Measurements from ENCODE around the gene FGA.
"Not testable (repeated sequence)": the region's sequence is repeated elsewhere in the genome, so short reads cannot be mapped to it uniquely, and the experiment has no call there.

The FGA gene

DNA sequence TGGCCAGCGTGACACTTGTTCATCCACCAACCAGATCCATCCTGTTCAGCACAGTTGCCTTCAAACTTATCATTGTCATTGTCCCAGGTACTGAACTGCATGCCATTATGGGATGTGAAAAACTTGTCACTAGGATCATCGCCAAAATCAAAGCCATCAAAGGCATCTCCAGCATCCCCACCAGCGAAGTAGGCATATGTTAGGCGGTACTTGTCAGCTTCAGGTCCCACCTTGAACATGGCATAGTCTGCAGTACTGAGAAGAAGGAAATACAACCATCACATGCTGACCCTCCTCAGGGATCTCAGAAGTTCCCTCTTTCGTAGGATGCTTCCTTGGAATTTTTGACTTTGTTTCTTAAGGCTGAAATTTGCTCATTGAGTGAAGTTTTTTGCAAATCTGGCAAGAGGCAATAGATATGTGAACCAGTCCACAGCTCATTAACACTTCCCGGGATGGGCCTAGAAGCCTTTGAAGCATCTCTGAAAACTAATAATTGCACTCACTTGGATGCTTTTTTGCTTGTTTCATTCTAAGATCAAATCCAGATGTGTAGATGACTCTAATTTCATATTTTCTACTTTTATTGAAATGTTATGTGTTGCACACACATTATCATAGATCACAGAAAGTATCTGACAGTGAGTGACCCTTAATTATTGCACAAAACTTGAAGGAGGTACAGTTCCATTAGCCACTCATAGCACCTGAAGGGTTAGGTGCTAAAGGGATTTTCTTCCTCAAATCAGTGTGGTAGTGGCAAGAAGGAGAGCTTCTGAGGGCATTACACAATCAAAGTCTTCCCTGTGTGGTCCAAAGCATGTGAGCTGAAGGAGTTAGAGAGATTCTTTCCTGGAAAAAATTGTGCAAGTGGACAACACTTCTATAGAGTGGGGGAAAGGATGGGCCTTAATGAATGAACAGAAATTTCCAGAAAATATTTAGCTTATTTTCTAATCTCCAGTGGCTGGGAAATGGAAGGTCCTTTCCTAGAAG, 16.5 kb upstream of the FGA start:
- no peak for DNase-seq

DNA sequence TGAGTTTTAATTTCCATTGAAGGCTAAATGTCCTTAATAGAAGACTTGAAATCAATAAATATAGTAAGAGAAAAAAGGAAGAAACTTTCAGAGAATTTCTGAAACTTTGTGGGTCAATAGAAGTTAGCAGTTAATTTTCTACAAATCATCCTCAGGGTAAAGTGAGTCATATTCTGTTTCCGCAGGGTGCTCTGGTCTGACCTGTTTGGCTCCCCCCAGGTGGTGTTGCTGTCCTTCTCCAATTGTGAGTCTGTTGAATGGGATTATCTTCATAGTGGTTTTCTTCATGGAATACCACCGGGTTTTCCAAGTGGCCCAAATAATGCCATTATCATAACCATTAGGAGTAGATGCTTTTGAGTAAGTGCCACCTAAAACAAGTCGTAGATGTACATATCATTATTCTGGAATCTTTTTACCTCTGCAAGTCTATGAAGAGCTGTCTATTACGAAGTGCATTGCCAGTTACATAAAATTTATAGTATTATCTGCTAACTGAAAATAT, 14.2 kb upstream of the FGA start:
- DNase-seq: no peak

DNA sequence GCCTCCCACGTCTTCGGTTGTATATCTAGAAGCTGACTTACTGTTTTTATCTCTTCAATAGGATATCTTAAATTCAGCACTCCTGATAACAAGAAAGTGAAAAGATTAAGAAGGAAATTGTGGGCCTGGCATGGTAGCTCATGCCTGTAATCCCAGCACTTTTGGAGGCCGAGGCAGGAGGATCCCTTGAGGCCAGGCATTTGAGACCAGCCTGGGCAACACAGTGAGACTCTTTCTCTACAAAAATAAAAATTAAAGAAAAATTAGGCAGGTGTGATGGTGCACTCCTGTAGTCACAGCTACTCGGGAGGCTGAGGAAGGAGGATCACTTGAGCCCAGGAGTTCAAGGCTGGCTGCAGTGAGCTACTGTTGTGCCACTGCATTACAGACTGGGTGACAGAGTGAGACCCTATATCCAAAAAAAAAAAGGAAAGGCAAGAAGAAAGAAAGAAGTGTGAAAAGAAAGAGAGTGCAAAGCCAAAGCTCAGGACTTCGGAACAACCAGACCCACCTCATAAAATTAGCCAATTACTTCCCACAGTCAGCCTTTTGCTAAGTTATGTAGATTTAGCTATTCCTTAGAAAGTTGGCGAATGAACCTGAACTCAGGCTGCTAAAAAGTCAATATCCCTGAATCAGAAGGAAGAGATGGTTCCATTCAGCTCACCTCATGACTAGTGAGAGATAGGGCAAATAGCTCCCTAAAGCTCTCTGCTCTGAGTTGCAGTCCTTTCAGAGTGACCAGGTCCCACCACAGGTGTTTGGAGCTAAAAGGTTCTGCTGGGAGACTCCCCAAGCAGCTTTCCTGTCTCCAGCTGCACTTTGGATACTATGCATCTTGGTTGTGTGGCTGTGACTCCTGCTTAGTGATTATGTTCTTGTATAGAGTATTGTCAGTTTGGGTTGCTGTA, 12.7 kb upstream of the FGA start:
- DNase-seq: no peak

DNA sequence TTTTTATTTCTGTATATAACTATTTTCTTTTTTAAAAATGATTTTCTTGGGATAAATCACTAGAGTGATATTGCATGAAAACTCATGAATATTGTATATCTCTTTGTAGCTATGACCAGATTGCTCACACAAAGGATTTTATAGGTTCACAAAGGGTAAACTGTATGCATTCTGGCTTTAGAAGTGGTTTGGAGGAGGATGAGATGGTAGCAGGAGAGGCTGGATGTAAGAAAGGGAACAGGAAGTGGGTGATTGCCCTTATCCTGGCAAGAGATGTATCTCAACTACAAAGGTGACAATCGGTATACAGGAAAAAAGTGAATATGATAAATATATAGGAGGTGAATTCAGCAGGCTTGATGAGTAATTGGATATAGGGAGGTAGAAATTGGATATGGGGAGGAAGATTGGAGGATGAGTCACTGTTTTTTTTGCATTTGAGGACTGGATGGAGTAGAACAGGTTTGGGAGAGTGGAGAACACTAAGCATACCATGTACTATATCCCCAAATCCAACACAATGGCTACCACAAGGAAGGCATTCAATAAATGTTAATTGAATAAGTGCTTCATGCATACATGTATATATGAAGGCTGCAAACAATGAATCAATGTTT, 12.0 kb upstream of the FGA start:
- DNase-seq: no peak

DNA sequence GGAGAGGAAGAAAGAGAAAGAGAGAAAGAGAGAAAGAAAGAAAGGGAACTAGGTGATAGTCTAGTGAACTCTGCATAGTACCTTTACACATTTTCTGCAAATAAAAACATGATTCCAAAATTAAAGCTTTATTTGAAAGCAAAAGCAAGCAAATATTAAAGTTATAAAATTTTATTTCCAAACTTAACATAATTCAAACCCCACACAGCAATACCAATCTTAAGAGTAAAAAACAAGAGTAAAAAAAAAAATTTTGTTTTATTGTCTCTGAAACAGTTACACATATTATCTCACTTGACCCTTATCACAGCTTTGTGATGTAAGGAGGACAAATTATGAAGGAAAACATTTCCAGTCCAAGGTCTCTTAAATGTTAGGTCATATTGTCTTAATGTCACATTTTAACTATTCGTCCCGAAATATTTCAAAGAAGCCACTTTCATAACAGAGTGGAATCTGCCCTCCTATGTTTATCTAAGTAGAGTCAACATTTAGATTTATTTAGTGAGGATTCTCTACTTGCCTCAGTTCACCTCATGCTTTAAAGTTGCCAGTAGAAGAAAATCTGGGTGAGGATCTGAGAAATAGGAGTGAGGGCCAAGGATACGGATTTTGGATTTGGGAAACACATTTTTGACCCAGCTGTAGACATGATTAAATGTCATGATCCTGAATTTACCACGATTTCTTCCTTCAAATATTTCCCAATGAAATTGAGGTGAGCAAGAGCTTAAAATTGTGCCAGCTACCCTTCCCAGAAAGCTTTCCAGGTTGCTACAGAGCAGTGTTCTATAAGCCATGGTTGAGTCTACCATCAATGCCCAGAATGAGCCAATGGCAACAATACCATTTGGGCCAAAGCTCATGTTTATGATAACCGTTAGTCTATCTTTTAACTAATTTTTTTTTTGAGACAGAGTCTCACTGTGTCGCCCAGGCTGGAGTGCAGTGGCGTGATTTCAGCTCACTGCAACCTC, 7.5 kb upstream of the FGA start:
- DNase-seq: no peak

DNA sequence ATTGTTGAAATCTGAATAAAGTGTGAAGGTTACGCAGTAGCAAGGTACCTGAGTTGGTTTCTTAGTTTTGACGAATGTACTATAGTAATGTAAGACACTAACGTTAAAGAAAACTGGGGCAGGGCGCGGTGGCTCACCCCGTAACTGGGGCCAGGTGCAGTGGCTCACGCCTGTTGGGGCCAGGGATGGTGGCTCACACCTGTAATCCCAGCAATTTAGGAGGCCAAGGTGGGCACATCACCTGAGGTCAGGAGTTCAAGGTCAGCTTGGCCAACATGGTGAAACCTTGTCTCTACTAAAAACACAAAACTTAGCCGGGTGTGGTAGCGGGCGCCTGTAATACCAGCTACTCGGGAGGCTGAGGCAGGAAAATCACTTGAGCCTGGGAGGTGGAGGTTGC, 6.7 kb upstream of the FGA start:
- not testable (repeated sequence) for DNase-seq

DNA sequence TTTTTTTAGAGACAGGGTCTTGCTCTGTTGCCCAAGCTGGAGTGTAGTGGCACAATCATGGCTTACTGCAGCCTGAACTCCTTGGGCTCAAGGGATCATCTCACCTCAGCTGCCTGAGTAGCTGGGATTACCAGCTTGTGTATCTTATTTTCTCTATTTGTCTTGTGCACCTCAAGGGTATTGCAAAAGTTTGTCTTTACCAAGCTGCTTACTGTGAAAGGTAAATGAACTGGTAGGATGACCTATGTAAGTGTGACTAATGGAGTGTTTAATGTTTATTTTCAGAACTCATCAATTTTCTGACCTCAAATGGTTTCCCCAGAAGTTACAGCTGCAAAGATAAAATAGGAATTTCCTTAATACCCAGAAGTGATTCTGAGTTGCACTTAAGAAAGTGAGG, 5.3 kb upstream of the FGA start:
- no peak for DNase-seq

DNA sequence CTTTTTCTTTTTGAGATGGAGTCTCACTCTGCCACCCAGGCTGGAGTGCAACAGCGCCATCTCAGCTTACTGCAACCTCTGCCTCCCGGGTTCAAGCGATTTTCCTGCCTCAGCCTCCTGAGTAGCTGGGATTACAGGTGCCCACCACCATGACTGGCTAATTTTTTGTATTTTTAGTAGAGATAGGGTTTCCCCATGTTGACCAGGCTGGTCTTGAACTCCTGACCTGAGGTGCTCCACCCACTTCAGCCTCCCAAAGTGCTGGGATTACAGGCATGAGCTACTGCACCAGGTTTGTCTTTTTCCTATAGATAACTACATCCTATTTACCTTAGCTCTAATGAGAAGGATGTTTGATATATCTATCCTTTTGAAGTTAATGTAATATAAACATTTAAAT, 3.8 kb upstream of the FGA start:
- DNase-seq: not testable (repeated sequence)

DNA sequence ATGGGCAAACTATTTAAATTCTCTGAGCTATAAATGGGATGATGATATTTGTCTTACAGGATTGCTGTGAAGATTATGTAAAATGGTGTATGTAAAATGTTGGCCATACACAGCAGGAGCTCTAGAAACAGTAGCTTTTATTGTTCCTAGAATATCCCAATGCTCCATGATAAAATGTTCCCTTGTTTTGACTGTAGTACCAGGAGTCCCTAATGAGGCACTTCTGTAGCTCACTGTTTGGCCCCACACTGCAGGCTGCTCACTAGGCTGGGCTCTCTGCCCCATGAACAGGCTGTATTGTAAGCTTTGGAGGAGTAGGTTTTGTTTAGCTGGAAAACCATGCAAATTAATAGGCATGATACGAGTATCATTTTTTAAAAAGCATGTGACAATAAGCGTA, 3.3 kb upstream of the FGA start:
- DNase-seq: no peak

DNA sequence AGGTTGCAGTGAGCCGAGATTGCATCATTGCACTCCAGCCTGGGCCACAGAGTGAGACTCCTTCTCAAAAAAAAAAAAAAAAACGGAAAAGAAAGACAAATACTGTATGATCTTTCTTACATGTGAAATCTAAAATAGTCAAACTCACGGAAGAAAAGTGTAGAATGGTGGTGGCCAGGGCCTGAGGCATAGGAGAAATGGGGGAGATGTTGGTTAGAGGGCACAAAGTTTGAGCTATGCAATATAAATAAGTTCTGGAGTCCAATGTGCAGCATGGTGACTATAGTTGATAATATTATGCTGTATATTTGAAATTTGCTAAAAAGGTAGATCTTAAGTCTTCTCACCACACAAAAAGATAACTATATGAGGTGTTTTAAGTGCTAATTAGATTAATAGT, 1.3 kb upstream of the FGA start:
- no peak for DNase-seq

DNA sequence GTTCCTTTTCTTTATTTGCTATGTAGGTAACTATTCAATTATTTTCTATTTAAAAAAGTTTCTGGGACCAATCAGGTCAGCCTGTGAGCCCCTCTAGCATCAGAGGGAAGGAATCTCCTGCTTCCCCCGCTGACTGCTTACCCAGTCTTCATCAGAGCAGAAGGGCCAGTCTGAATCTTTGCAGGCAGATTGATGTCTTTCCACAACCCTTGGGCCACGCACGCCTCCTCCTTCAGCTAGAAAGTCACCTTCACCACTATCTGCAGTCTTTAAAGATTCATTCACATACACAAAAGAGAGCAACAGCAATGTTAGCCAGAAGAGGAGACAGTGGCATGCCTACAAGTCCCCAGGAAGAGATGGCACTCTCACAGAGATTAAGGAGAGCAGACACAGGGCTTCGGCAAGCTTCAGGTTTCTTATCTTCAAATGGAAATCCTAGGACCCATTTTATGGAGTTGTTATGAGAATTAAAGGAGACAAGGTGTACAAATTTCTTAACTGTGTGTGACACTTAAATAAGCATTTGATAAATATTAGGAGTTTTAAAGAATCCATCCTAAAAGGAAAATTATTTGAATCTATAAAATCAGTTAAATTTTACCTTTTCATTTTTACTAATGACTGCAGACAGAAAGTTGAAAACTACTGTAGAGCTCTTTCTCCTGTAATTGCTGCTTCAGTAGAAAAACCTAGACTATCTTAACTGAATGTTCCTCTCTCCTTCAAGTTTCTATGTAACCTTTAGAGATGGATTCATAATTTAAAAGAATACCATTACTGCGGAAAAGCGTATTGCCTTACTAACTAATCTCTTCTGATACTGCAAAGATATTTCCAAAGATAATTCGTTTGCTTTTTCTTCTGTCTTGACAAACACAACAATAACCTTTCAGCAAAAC, 995 bp downstream of the FGA start:
- DNase-seq: no peak

DNA sequence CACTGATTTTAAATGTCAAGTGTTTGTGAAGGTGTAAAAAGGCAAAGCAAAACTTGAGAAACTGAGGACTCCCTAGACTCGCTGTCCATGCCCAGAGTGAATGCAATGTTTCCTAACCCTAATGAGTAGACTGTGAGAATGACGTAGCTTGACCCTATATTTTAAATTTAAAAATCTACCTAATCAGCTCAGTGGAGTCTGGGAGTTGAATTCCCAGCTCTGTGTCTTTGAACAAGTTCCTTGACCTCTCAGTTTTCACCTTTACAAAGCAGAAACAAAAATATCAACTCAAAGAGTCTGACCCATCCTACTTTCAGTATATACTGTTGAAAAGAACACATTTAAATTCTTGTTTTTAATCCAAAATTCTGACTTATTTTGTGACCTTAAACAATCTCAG, 2.3 kb downstream of the FGA start:
- DNase-seq: no peak

DNA sequence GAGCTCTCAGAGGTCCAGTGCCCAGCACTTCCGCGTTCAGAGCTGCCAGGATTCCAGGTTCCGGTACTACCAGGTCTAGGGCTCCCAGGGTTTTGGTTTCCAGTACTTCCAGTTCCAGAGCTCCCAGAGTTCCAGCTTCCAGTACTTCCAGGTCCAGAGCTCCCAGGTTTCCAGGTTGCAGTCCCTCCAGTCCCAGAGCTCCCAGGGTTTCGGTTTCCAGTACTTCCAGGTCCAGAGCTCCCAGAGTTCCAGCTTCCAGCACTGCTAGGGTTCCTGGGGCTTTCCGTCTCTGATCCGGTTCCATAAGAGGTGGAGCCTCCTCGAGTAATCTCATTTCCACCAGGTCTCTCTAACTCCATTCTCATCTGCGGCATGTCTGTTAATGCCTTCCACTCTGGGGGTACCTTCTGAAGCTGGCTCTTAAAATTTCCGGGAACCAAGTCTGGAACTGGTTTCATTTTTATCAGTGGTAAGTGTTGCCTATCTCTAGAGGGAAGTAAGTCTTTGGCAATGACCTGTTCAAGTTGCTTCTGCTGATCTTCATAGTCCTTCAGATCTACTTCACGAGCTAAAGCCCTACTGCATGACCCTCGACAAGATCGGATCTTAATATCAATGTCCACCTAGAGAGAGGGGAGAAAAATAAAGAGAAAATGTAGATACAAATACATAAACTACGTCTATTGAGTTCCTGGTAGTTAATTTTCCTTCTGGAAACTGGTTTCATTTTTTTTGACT, 4.1 kb downstream of the FGA start:
- DNase-seq: no peak

DNA sequence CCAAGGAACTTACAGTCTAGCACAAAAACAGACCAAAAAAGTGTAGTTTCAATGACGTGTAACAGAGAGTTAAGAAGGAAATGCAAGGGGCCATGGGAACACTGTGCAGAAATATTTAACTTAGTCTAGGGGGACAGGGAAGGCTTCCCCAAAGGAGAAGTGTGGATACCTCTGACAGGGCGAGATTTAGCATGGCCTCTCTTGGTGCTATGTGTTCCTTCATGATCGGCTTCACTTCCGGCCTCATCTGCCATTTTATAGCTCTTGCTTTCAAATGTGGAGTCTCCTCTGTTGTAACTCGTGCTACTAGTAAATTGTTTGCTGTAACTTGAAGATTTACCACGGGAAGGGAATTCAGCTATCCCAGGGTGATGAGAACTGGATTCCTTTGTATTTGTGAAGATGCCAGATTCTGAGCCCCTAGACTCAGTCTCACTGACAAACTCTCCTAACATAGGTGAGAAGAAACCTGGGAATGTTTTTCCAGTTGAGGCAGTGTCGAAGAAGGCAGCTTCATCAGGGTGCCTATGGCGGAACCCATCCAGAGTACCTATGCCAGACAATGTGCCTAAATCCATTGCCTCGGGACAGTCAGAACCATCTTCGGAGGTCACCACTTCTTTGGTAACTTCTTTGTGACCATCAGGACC, 5.0 kb downstream of the FGA start:
- DNase-seq: no peak

DNA sequence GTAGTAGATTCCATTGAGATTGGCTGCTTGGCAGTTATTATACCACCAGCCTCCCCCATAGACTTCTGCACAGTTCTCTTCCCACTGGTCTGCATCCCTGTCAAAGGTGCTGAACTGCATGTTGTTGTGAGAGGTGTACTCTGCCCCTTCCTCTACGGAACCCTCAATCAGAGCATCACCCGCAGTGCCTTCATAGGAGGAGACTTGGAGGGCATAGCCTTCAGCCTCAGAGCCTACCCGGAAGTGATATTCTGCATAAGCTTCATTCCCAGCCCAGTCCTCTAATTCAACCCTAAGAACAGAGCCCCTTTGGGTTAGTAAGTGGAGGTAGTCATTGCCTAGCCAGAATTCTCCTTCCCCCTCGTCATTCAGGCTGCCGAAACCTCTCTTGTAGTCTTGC, 6.3 kb downstream of the FGA start:
- DNase-seq: no peak

DNA sequence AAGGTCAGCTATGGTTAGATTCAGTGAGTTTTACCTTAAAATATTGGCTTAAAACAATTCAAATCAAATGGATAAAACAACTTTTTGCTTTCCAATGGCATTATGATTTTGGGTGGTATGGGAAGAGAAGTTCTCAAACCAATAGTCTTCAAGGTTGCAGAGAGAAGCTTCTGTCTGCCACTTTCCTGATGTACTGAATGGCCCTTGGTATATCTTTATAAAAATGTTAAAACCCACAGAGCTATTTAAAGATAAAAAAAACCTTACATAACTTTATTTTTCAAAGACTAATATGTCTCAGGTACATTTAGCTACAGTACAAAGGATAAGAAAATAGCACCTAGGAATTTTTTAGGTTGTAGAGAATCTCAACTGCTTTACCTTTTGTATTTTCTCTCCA, 6.9 kb downstream of the FGA start:
- no peak for DNase-seq

DNA sequence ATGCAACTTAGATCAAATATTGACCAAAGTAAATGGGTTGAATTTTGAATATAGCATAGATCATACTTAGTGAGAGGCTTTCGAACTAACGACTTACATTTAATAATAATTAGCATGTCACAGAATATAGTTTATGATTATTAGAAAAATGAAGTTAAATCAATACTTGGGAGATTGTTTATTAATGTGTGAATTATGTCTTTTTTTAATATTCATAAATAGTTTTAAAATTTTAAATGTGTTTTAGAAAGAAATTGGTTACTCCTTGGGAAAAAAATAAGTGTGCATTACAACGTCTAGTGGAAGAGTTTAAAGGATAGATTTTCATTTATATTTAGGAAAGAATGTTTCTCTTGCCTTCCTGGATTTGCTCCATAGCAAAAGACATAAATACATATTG, 7.3 kb downstream of the FGA start:
- DNase-seq: no peak

DNA sequence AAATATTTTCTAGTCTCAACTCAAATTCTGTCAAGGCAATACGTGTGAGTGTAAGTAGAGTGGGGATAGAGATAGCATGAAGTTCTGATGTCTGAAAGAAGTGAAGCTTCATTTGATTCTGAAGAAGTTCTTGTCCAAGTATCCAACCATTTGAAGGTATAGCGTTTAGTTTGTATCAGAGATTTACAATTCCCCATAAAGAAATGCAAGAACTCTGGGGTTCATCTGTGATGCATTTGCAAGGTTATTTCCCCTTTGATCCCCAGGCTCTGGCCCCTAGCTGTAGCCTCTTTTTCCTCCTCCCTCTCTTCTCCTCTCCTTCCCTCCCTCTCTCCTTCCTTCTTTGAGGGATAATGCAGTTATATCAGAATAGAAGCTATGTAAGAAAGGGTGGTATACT, 7.8 kb downstream of the FGA start:
- no peak for DNase-seq

DNA sequence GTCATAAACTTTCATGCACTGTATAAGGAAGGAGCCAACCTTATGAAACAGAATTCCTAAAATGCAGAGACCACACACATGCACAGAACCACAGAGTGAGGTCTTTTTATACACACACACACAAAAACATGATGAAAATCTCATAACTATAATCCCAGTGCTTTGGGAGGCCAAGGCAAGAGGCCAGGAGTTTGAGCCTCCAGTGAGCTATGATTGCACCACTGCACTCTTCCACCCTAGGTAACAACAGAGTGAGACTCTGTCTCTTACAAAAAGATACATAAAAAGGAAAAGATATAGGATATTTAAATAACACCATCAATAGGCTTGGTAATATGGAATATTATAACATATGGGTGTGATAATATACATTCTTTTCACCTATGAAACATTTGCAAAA, 10.6 kb downstream of the FGA start:
- DNase-seq: no peak

DNA sequence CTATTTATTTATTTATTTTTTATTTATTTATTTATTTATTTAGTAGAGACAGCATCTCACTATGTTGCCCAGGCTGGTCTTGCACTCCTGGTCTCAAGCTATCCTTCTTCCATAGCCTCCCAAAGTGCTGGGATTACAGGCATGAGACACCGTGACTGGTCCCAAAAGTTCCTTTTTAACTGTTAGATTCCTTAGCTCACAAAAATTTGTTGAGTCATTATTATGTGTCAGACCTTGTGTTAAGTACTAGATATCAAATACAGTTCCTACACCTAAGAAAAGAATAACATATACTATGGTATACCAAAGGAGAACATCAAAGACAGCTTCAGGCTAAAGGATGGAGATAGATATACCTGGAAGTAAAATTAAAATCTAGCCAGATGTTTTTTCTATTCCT, 11.6 kb downstream of the FGA start:
- DNase-seq: no peak

Measured in activated CD4-positive, alpha-beta T cell treated with anti-CD3 and anti-CD28 coated beads, Interleukin-2, amount 50 U/mL, for 48 hours (primary cell).